OCI-LY3 (cell line): ENCODE results near the gene BEX3.

Experiments used
- H2AFZ ChIP-seq: fragments of 200-600, 300-600 bp; shearing (Covaris generic); 2 replicates; pipeline ENCODE4 v1.6.0; 2014; ENCODE audit warnings: antibody characterized with exemption, low read depth, low read length
- H3K27ac ChIP-seq: fragments of 200-600, 300-600 bp; sonication (generic); 2 replicates; pipeline ENCODE4 v1.5.1; 2014; ENCODE audit warnings: mild to moderate bottlenecking, low read length, moderate library complexity, mixed read lengths
- H3K27me3 ChIP-seq: fragments of 200-600, 300-600 bp; sonication (generic); 2 replicates; pipeline ENCODE4 v1.6.1; 2014; ENCODE audit warnings: low read depth, low read length, mixed read lengths
- H3K36me3 ChIP-seq: fragments of 200-600, 300-600 bp; sonication (generic); replicated peaks from 2 replicates; pipeline ENCODE3; 2014; ENCODE audit warnings: low read depth, low read length, mixed read lengths
- H3K4me1 ChIP-seq: fragments of 300-600, 200-600 bp; sonication (generic); 2 replicates; pipeline ENCODE4 v1.6.1; 2014; ENCODE audit warnings: low read length, mixed read lengths
- H3K4me2 ChIP-seq: fragments of 200-600, 300-600 bp; sonication (generic); 2 replicates; pipeline ENCODE4 v1.6.1; 2014; ENCODE audit warnings: low read length, mixed read lengths
- H3K4me3 ChIP-seq: fragments of 300-600, 200-600 bp; sonication (generic); 2 replicates; pipeline ENCODE4 v1.5.1; 2014; ENCODE audit warnings: antibody characterized with exemption, mild to moderate bottlenecking, low read length, moderate library complexity
- H3K79me2 ChIP-seq: fragments of 300-600, 200-600 bp; shearing (Covaris generic); 2 replicates; pipeline ENCODE4 v1.6.1; 2014; ENCODE audit warnings: mild to moderate bottlenecking, low read length, mixed read lengths
- H3K9ac ChIP-seq: fragments of 300-600, 200-600 bp; shearing (Covaris generic); 2 replicates; pipeline ENCODE4 v1.6.0; 2014; ENCODE audit warnings: mild to moderate bottlenecking, low read length, moderate library complexity
- H3K9me3 ChIP-seq: fragments of 200-600, 300-600 bp; shearing (Covaris generic); 2 replicates; pipeline ENCODE4 v1.6.1; 2014; ENCODE audit warnings: low read length, mixed read lengths; ENCODE audit not compliant: insufficient read depth
- H4K20me1 ChIP-seq: fragments of 200-600, 300-600 bp; sonication (generic); 2 replicates; pipeline ENCODE4 v1.6.1; 2016; ENCODE audit warnings: low read length, mixed read lengths; ENCODE audit not compliant: insufficient read depth
- EZH2phosphoT487 ChIP-seq: fragments of 200-600 bp; shearing (Covaris generic); IDR thresholded peaks from 2 replicates; pipeline ENCODE4 v1.6.1; 2018; ENCODE audit warnings: antibody characterized with exemption, mixed run types, low read depth
- TF ChIP-seq, protein P1 (sequence below): fragments of 200-600, 300-600 bp; sonication (generic); IDR thresholded peaks from 2 replicates; pipeline ENCODE4 v1.5.1; 2014; ENCODE audit warnings: antibody characterized with exemption, low read length, low read depth

Gene BEX3

DNA sequence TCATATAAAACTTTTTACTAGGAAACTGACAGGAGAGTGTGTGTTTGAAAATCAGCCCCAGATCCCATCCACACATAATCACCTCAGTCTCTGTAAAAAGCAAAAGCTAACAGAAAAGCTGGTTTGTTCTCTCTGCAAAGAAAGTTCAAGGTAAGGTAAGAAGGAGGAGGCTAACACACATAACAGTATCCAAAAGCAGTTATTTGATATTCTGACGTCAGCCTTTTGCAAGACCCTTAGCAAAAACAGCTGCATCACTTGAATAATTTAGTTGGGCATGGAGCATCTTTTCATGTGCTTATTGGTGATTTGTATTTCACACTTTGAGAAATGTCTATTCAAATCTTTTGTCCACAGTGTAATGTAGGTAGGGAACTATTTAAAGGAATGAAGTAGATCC, 14.5 kb upstream of the BEX3 start:
- Histone ChIP-seq H3K4me2 (no peak overlapping the region), H2AFZ (no peak overlapping the region), H3K9me3 (no peaks in the 10 kb centered on the region)

DNA sequence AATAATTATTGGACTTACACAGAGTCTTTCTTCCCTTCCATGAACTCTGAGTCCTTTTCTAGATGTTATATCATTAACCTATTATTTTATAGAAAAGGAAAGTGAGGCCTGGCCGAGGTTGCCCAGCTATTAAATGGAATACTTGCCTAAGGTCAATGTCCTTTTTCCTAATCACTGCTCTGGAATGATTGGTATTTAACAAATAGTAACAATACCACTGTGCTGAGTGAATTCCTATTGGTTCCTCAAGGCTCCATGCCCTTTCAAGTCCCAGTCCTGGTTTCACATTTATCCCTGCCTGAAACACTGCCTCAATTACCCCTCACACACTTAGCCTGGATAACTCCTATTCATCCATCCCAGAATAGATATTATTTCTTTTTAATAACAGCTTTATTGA, 13.9 kb upstream of the BEX3 start:
- Histone ChIP-seq H3K79me2 (no peaks in the 10 kb centered on the region), H3K4me2 (no peak overlapping the region), H3K4me3 (no peak overlapping the region), H3K36me3 (no peaks in the 10 kb centered on the region), H3K9ac (no peak overlapping the region), H3K27me3 (no peaks in the 10 kb centered on the region), H3K27ac (no peak overlapping the region), H3K9me3 (no peaks in the 10 kb centered on the region), H2AFZ (no peak overlapping the region), H3K4me1 (no peaks in the 10 kb centered on the region), H4K20me1 (no peaks in the 10 kb centered on the region)
- TF ChIP-seq EZH2phosphoT487, result no peak
- TF ChIP-seq, protein P1, sequence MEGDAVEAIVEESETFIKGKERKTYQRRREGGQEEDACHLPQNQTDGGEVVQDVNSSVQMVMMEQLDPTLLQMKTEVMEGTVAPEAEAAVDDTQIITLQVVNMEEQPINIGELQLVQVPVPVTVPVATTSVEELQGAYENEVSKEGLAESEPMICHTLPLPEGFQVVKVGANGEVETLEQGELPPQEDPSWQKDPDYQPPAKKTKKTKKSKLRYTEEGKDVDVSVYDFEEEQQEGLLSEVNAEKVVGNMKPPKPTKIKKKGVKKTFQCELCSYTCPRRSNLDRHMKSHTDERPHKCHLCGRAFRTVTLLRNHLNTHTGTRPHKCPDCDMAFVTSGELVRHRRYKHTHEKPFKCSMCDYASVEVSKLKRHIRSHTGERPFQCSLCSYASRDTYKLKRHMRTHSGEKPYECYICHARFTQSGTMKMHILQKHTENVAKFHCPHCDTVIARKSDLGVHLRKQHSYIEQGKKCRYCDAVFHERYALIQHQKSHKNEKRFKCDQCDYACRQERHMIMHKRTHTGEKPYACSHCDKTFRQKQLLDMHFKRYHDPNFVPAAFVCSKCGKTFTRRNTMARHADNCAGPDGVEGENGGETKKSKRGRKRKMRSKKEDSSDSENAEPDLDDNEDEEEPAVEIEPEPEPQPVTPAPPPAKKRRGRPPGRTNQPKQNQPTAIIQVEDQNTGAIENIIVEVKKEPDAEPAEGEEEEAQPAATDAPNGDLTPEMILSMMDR, result no peak

More for the DNA sequence above, 14.5 kb upstream of the BEX3 start:
- H3K27ac ChIP-seq, result no peak overlapping the region
- no peak overlapping the region for H3K9ac ChIP-seq
- no peaks in the 10 kb centered on the region for H4K20me1 ChIP-seq
- H3K4me3 ChIP-seq, result no peak overlapping the region
- H3K27me3 ChIP-seq, result no peaks in the 10 kb centered on the region
- TF ChIP-seq EZH2phosphoT487, result no peak
- TF ChIP-seq, protein P1, result no peak
- no peaks in the 10 kb centered on the region for H3K4me1 ChIP-seq
- H3K79me2 ChIP-seq, result no peaks in the 10 kb centered on the region
- no peaks in the 10 kb centered on the region for H3K36me3 ChIP-seq

DNA sequence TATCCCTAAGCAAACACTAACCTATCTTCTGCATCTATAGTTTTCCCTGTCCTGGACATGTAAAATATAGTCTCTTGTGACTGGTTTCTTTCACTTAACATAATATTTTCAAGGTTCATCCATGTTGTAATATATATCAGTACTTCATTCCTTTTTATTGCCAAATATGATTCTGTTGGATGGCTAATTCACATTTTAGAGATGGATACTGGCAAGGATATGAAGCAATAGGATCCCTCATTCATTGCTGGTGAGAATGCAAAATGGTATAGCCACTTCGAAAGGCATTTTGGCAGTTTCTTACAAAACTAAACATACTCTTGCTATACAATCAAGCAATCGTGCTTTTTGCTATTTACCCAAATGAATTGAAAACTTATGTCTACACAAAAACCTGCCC, 13.3 kb upstream of the BEX3 start:
- Histone ChIP-seq H4K20me1 (no peaks in the 10 kb centered on the region), H3K9ac (no peak overlapping the region), H3K79me2 (no peaks in the 10 kb centered on the region), H3K27me3 (no peaks in the 10 kb centered on the region), H3K4me2 (no peak overlapping the region), H3K4me3 (no peak overlapping the region), H3K36me3 (no peaks in the 10 kb centered on the region), H3K27ac (no peak overlapping the region), H2AFZ (no peak overlapping the region), H3K9me3 (no peaks in the 10 kb centered on the region), H3K4me1 (no peaks in the 10 kb centered on the region)
- no peak for TF ChIP-seq EZH2phosphoT487
- TF ChIP-seq, protein P1, result no peak

DNA sequence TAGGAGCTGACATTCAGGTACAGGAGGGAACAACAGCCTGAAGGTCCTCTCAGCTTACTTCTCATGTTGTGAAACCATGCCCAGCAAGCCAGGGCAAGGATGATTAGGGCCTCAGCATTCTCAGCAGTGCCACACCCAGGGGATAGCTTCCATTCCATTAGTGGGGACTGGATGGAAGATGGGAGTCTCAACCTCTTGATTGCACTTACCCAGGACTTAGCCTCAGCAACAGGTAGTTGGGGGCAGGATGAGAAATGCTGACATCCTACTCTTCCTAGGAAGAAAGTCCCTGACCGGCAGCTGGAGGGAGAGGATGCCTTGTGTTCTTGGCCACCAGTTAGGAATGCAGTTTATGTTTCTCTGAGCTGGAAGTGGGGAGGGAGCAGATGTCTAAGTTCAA, 8.8 kb upstream of the BEX3 start:
- no peak for TF ChIP-seq EZH2phosphoT487
- TF ChIP-seq, protein P1, result no peak
- Histone ChIP-seq H3K9ac (no peak overlapping the region), H3K27me3 (no peaks in the 10 kb centered on the region), H3K27ac (no peak overlapping the region), H3K79me2 (no peaks in the 10 kb centered on the region), H4K20me1 (no peaks in the 10 kb centered on the region), H3K4me2 (no peak overlapping the region), H3K4me3 (no peak overlapping the region), H3K4me1 (no peaks in the 10 kb centered on the region), H3K9me3 (no peaks in the 10 kb centered on the region), H3K36me3 (no peaks in the 10 kb centered on the region), H2AFZ (no peak overlapping the region)
